GM10248 (cell line): ENCODE measurements around the gene KPTN.

ENCODE experiments used
- CTCF ChIA-PET: fragments of 300-600 bp; sonication (Branson Sonifier 250); formaldehyde crosslinking; extraction: SDS; loops from one replicate; lab custom pipeline; 2021; ENCODE audit warnings: antibody characterized with exemption; lab: Yijun Ruan, JAX
- POLR2A ChIA-PET: fragments of 350-650 bp; sonication (Branson Sonifier 250); formaldehyde crosslinking; extraction: SDS; loops from one replicate; lab custom pipeline; 2020; ENCODE audit warnings: antibody characterized with exemption; lab: Yijun Ruan, JAX
- DNase-seq: peaks from one replicate; pipeline ENCODE4 v3.0.0; 2012; ENCODE audit errors: extremely low spot score
- CTCF ChIP-seq: IDR thresholded peaks from 2 replicates; pipeline ENCODE4 v1.5.1; 2012; ENCODE audit warnings: mild to moderate bottlenecking, low read depth; ENCODE audit errors: extremely low read depth, missing control alignments, control extremely low read depth

Gene KPTN

GRCh38 chr19:47456721-47457474 is 27.1 kb downstream of the KPTN start:
- CTCF ChIA-PET = no interaction called here
- no peak for TF ChIP-seq CTCF
- POLR2A ChIA-PET = no interaction called here
- DNase-seq = no peak

- POLR2A ChIA-PET = no interaction called here
- TF ChIP-seq CTCF = no peak
- no peak for DNase-seq
- CTCF ChIA-PET = interaction anchor here (1.0 to 1.5 kb wide), 4 partner anchors 13 to 34 kb away, joined by 3 to 4 read pairs (median 3); partner anchors contain the start of gene KPTN
These were observed 33.5 kb downstream of the KPTN start for GRCh38 chr19:47450478-47450877.

- POLR2A ChIA-PET = no interaction called here
- CTCF ChIA-PET = interaction anchor here (1.9 kb wide), 1 partner anchor 12 kb away, joined by 6 read pairs; no protein-coding TSS in a partner anchor
- TF ChIP-seq CTCF = no peak
- DNase-seq = no peak
These were observed 35.7 kb downstream of the KPTN start for GRCh38 chr19:47448360-47448727.

- ChIA-PET POLR2A (interaction anchor here (0.6 kb wide), 1 partner anchor 142 kb away, joined by 8 read pairs; no protein-coding TSS in a partner anchor), CTCF (interaction anchor here (0.9 to 1.9 kb wide), 2 partner anchors 8 to 11 kb away, joined by 4 to 6 read pairs; no protein-coding TSS in a partner anchor)
- peak; percentile 59 for DNase-seq
- TF ChIP-seq CTCF = no peak
These were observed 36.3 kb downstream of the KPTN start for GRCh38 chr19:47447470-47448359.

GRCh38 chr19:47446534-47447469 is 37.2 kb downstream of the KPTN start:
- ChIA-PET POLR2A (interaction anchor here (0.6 kb wide), 1 partner anchor 141 kb away, joined by 8 read pairs; no protein-coding TSS in a partner anchor), CTCF (interaction anchor here (0.9 to 1.9 kb wide), 4 partner anchors 9 to 14 kb away, joined by 3 to 10 read pairs (median 5); no protein-coding TSS in a partner anchor)
- TF ChIP-seq CTCF = no peak
- DNase-seq = no peak

GRCh38 chr19:47445937-47446402 is 38.0 kb downstream of the KPTN start:
- POLR2A ChIA-PET = no interaction called here
- CTCF ChIA-PET = interaction anchor here (0.9 to 2.1 kb wide), 4 partner anchors 10 to 38 kb away, joined by 3 to 10 read pairs (median 4); partner anchors contain the start of gene KPTN
- no peak for DNase-seq
- TF ChIP-seq CTCF = no peak
